Endothelial cell of umbilical vein (primary cell): ENCODE results near the gene THOC5. TPM values are rescaled to one million over a fixed set of nuclear protein-coding genes. Genes with fewer than 3 reads are reported as not detected.

Experiments
- BruUV-seq: library from RNA; stranded (reverse); fragments of 400-500 nt; replicated peaks from 2 replicates; lab custom pipeline; 2021; lab: Mats Ljungman, UMichigan
- CTCF ChIA-PET: fragments of 300-600, 350-600 bp; sonication (Branson Sonifier 250); formaldehyde crosslinking; loops from one replicate; lab custom pipeline; 2021; ENCODE audit warnings: antibody characterized with exemption, inconsistent platforms; lab: Charles Lee
- POLR2A ChIA-PET: fragments of 300-600, 350-600 bp; sonication (Branson Sonifier 250); formaldehyde crosslinking; loops from one replicate; lab custom pipeline; 2021; ENCODE audit warnings: antibody characterized with exemption, inconsistent platforms; lab: Charles Lee
- DNase-seq: peaks from one replicate; pipeline ENCODE4 v3.0.0-alpha.2; 2011; ENCODE audit warnings: low read depth, low spot score
- FAIRE-seq: peaks from 2 replicates; lab custom pipeline; 2011; peaks lifted over from hg19 to GRCh38; lab: Jason Lieb, UNC
- H2AFZ ChIP-seq: 2 replicates; pipeline ENCODE4 v1.6.0; 2012; ENCODE audit warnings: low read depth, low read length, control low read depth, inconsistent platforms
- H3K27ac ChIP-seq: 2 replicates; pipeline ENCODE4 v1.5.1; 2011; ENCODE audit warnings: low read depth, mild to moderate bottlenecking, control low read depth, low read length, moderate library complexity; ENCODE audit not compliant: insufficient read depth
- H3K27me3 ChIP-seq, 2 experiments: 2 replicates each; pipeline versions ENCODE4 v1.6.0 to v1.6.1; 2011; ENCODE audit warnings: low read length in 2 of 2, mixed read lengths in 1 of 2; ENCODE audit not compliant: control insufficient read depth in 2 of 2, insufficient read depth in 2 of 2
- H3K36me3 ChIP-seq, 2 experiments: 2 replicates in 1 of 2; 3 replicates in 1 of 2; pipeline ENCODE4 v1.5.1; 2011; ENCODE audit warnings: low read length in 2 of 2, mild to moderate bottlenecking in 1 of 2, moderate library complexity in 1 of 2; ENCODE audit not compliant: control insufficient read depth in 2 of 2, insufficient read depth in 2 of 2; ENCODE audit errors: extremely low read depth in 1 of 2
- H3K4me1 ChIP-seq: 3 replicates; pipeline ENCODE4 v1.5.1; 2011; ENCODE audit warnings: mild to moderate bottlenecking, low read length; ENCODE audit not compliant: control insufficient read depth, insufficient read depth; ENCODE audit errors: extremely low read depth
- H3K4me2 ChIP-seq: 2 replicates; pipeline ENCODE4 v1.6.1; 2011; ENCODE audit warnings: low read length, control low read depth, mixed read lengths; ENCODE audit not compliant: insufficient read depth
- H3K4me3 ChIP-seq, 3 experiments: fragments of 200-600 bp in 1 of 3; sonication (generic), shearing (Covaris generic) in 1 of 3; replicated peaks in 1 of 3; 2 replicates each; pipeline ENCODE4 v1.5.1; 2011 to 2016; ENCODE audit warnings: control low read depth in 3 of 3, low read length in 3 of 3, mild to moderate bottlenecking in 2 of 3, inconsistent platforms in 1 of 3, low read depth in 1 of 3, moderate library complexity in 1 of 3; ENCODE audit not compliant: insufficient read depth in 1 of 3
- H3K79me2 ChIP-seq: 2 replicates; pipeline ENCODE4 v1.6.0; 2012; ENCODE audit warnings: low read length, inconsistent platforms; ENCODE audit not compliant: control insufficient read depth, insufficient read depth
- H3K9ac ChIP-seq: replicated peaks from 2 replicates; pipeline ENCODE3; 2011; ENCODE audit warnings: low read length, control low read depth; ENCODE audit not compliant: insufficient read depth; ENCODE audit errors: extremely low read depth
- H3K9me1 ChIP-seq: replicated peaks from 3 replicates; pipeline ENCODE4 v1.6.0; 2011; ENCODE audit warnings: mild to moderate bottlenecking, low read length; ENCODE audit not compliant: control insufficient read depth, insufficient read depth; ENCODE audit errors: extremely low read depth
- H3K9me3 ChIP-seq: replicated peaks from 2 replicates; pipeline ENCODE4 v1.5.1; 2012; ENCODE audit warnings: low read length, inconsistent platforms; ENCODE audit not compliant: control insufficient read depth, insufficient read depth
- H4K20me1 ChIP-seq: replicated peaks from 2 replicates; pipeline ENCODE3; 2011; ENCODE audit warnings: mild to moderate bottlenecking, low read length; ENCODE audit not compliant: control insufficient read depth, insufficient read depth; ENCODE audit errors: extremely low read depth
- CTCF ChIP-seq, 2 donors: IDR thresholded peaks; 1 replicate in 1 of 2; 2 replicates in 1 of 2; pipeline ENCODE4 v1.5.1; 2011; ENCODE audit warnings: low read length in 2 of 2, mild to moderate bottlenecking in 2 of 2, moderate library complexity in 2 of 2, control low read depth in 1 of 2, inconsistent platforms in 1 of 2, low read depth in 1 of 2; ENCODE audit not compliant: insufficient read depth in 1 of 2; ENCODE audit errors: extremely low read depth in 1 of 2
- EZH2 ChIP-seq: IDR thresholded peaks from 2 replicates; pipeline ENCODE4 v1.6.1; 2012; ENCODE audit warnings: borderline replicate concordance, low read depth, mild to moderate bottlenecking, moderate library complexity, low read length, inconsistent platforms; ENCODE audit not compliant: severe bottlenecking
- FOS ChIP-seq: IDR thresholded peaks from 2 replicates; pipeline ENCODE4 v1.6.1; 2011; ENCODE audit warnings: mild to moderate bottlenecking, low read length, moderate library complexity, borderline replicate concordance; ENCODE audit not compliant: insufficient read depth
- GATA2 ChIP-seq: IDR thresholded peaks from 2 replicates; pipeline ENCODE4 v1.7.0; 2011; ENCODE audit warnings: low read depth, mild to moderate bottlenecking, moderate library complexity, mixed read lengths, low read length; ENCODE audit not compliant: insufficient read length, insufficient read depth
- JUN ChIP-seq: IDR thresholded peaks from 2 replicates; pipeline ENCODE4 v1.6.1; 2011; ENCODE audit warnings: borderline replicate concordance, low read depth; ENCODE audit not compliant: insufficient read length, insufficient read depth
- dilution Hi-C: fragments of 300-500 bp; cut with MboI; formaldehyde crosslinking; loops from one replicate; pipeline ENCODE4 v1.15.0; 2019; ENCODE audit warnings: low sequenced_read_pairs; ENCODE audit not compliant: extremely low pct_ligation_motif_present
- intact Hi-C: fragments of 100-400 bp; cut with micrococcal nuclease; formaldehyde crosslinking; loops from one replicate; pipeline ENCODE4 v1.10.0; 2022
- polyA plus RNA-seq, 4 experiments: library from polyadenylated mRNA; depleted of rRNA in 3 of 4; stranded (reverse) in 3 of 4; unstranded in 1 of 4; fragments of >200 nt; gene quantifications; 2 replicates each; pipeline versions ENCODE4 v1.2.1 to v1.2.3, GENCODE V29; 2011 to 2012; ENCODE audit warnings: missing spikeins in 1 of 4
- total RNA-seq: library from RNA; stranded (reverse); gene quantifications from 2 replicates; pipeline ENCODE4 v1.2.3, GENCODE V29; 2021

Gene THOC5
- total and polyA plus RNA-seq, 2 donors (not counting 3 experiments of a cell fraction or from before 2014, with no cell fraction given) = 35.0 to 82.9 TPM

- CTCF ChIA-PET = no interaction called here
- Histone ChIP-seq H3K27ac (no peak overlapping the region), H3K79me2 (no peaks in the 10 kb centered on the region), H3K9me1 (no peaks in the 10 kb centered on the region), H3K4me1 (peaks cover 5% of the 10 kb centered on the region), H3K27me3 (peaks cover 48% of the 10 kb centered on the region in 2 experiments), H3K36me3 (no peaks in the 10 kb centered on the region), H4K20me1 (no peaks in the 10 kb centered on the region), H2AFZ (no peak overlapping the region), H3K4me3 (no peak overlapping the region), H3K4me2 (no peak overlapping the region), H3K9ac (no peak overlapping the region), H3K9me3 (no peaks in the 10 kb centered on the region)
- no peak for FAIRE-seq
- peak; percentile 8 for TF ChIP-seq EZH2
- TF ChIP-seq JUN = no peak
- POLR2A ChIA-PET = no interaction called here
- DNase-seq = peak; percentile 14
- dilution Hi-C loops (no loop called here), intact Hi-C loops (loop anchor here (10.0 kb wide), 1 partner anchor 236 kb away; no protein-coding TSS in a partner anchor)
- BruUV-seq = no TSS peak
Measured at GRCh38 chr22:29478326-29479276, 75.0 kb downstream of the THOC5 start.

- no peaks in the 10 kb centered on the region for H3K9me3 ChIP-seq
- H3K9me1 ChIP-seq = no peaks in the 10 kb centered on the region
- no peak overlapping the region for H3K27ac ChIP-seq
- BruUV-seq = no TSS peak
- H3K4me2 ChIP-seq = no peak overlapping the region
- no peak overlapping the region for H3K4me3 ChIP-seq
- no peaks in the 10 kb centered on the region for H3K79me2 ChIP-seq
- H3K9ac ChIP-seq = no peak overlapping the region
- no peak for TF ChIP-seq FOS
- no peak for TF ChIP-seq GATA2
- no peak for TF ChIP-seq CTCF (IDR thresholded peaks at IDR 0.05; ENCODE audit: extremely low read depth in 1 of 2, insufficient read depth in 1 of 2, low read depth in 1 of 2, low read length in 2 of 2)
- no peak for TF ChIP-seq JUN
- no peaks in the 10 kb centered on the region for H4K20me1 ChIP-seq
- intact Hi-C loops (loop anchor here (10.0 kb wide), 1 partner anchor 237 kb away; no protein-coding TSS in a partner anchor), dilution Hi-C loops (no loop called here)
- H3K36me3 ChIP-seq = no peaks in the 10 kb centered on the region
- no peak overlapping the region for H2AFZ ChIP-seq
- no peak for DNase-seq
- FAIRE-seq = no peak
- peaks cover 48% of the 10 kb centered on the region in 2 experiments for H3K27me3 ChIP-seq
- CTCF ChIA-PET = interaction anchor here (1.1 kb wide), 1 partner anchor 9 kb away, joined by 3 read pairs; no protein-coding TSS in a partner anchor
- peaks cover 5% of the 10 kb centered on the region for H3K4me1 ChIP-seq
- POLR2A ChIA-PET = no interaction called here
Measured at GRCh38 chr22:29477723-29478318, 75.7 kb downstream of the THOC5 start.
